ENCODE results near the gene INAVA. TPM values are rescaled to one million over a fixed set of nuclear protein-coding genes. Genes with fewer than 3 reads are reported as not detected.
"Not testable (repeated sequence)": the region's sequence is repeated elsewhere in the genome, so short reads cannot be mapped to it uniquely, and the experiment has no call there.

The INAVA gene
- total and polyA plus RNA-seq, 12 donors: 0.03 to 0.46 (median 0.22) TPM; not detected in 6

GRCh38 chr1:200923601-200924000, 28.9 kb downstream of the INAVA start:
- TF ChIP-seq POLR2A (IDR thresholded peaks at IDR 0.05): no peak
- no peak for TF ChIP-seq CTCF (IDR thresholded peaks at IDR 0.05)
- WGBS, 4 donors: 41 to 68% (median 46%) methylated on average over 1 of the region's 1 CpG

GRCh38 chr1:200925831-200926230, 31.1 kb downstream of the INAVA start:
- H3K27me3 ChIP-seq: no peaks in the 10 kb centered on the region
- no peak overlapping the region for H3K27ac ChIP-seq
- H3K4me1 ChIP-seq (replicated peaks in 1 of 2): no peaks in the 10 kb centered on the region
- TF ChIP-seq POLR2A (IDR thresholded peaks at IDR 0.05) (no peak), CTCF (IDR thresholded peaks at IDR 0.05) (no peak)
- H3K4me3 ChIP-seq: no peak overlapping the region
- 62 to 82% (median 73%) methylated on average over 4 of the region's 4 CpGs for WGBS, 4 donors
- intact Hi-C loops (cut with DNase I): no loop called here
- H3K9me3 ChIP-seq (replicated peaks in 1 of 3): no peaks in the 10 kb centered on the region
- no peak for DNase-seq
- no peaks in the 10 kb centered on the region for H3K36me3 ChIP-seq (replicated peaks in 1 of 2)

More at GRCh38 chr1:200923601-200924000, 28.9 kb downstream of the INAVA start:
- intact Hi-C loops (cut with DNase I): no loop called here
- DNase-seq: no peak
- Histone ChIP-seq H3K4me3 (no peak overlapping the region), H3K36me3 (replicated peaks in 1 of 2) (no peaks in the 10 kb centered on the region), H3K27me3 (no peaks in the 10 kb centered on the region), H3K9me3 (replicated peaks in 1 of 3) (no peaks in the 10 kb centered on the region), H3K4me1 (replicated peaks in 1 of 2) (no peaks in the 10 kb centered on the region), H3K27ac (no peak overlapping the region)

- Histone ChIP-seq H3K27me3 (no peaks in the 10 kb centered on the region), H3K36me3 (replicated peaks in 1 of 2) (no peaks in the 10 kb centered on the region), H3K4me1 (replicated peaks in 1 of 2) (no peaks in the 10 kb centered on the region), H3K9me3 (replicated peaks in 1 of 3) (no peaks in the 10 kb centered on the region), H3K4me3 (no peak overlapping the region), H3K27ac (no peak overlapping the region)
- DNase-seq: peak in 1 of 7 donors; percentile 11
- TF ChIP-seq CTCF (IDR thresholded peaks at IDR 0.05) (no peak), POLR2A (IDR thresholded peaks at IDR 0.05) (no peak)
- 80 to 88% (median 85%) methylated on average over 4 of the region's 4 CpGs for WGBS, 4 donors
- intact Hi-C loops (cut with DNase I): no loop called here
Measured at GRCh38 chr1:200929530-200930278, 35.0 kb downstream of the INAVA start.

GRCh38 chr1:200930285-200930684, 35.6 kb downstream of the INAVA start:
- H3K9me3 ChIP-seq (replicated peaks in 1 of 3); H3K27me3 ChIP-seq; H3K27ac ChIP-seq; intact Hi-C loops (cut with DNase I); H3K4me3 ChIP-seq; H3K4me1 ChIP-seq (replicated peaks in 1 of 2); H3K36me3 ChIP-seq (replicated peaks in 1 of 2): not testable (repeated sequence)
- peak in 1 of 7 donors; percentile 14 for DNase-seq
- 77 to 85% (median 80%) methylated on average over 8 of the region's 8 CpGs for WGBS, 4 donors

GRCh38 chr1:200931776-200932175, 37.1 kb downstream of the INAVA start:
- TF ChIP-seq POLR2A (IDR thresholded peaks at IDR 0.05): no peak
- TF ChIP-seq CTCF (IDR thresholded peaks at IDR 0.05): no peak
- H3K36me3 ChIP-seq (replicated peaks in 1 of 2): no peaks in the 10 kb centered on the region
- no peak overlapping the region for H3K27ac ChIP-seq
- no peaks in the 10 kb centered on the region for H3K9me3 ChIP-seq (replicated peaks in 1 of 3)
- no peak overlapping the region for H3K4me3 ChIP-seq
- intact Hi-C loops (cut with DNase I): no loop called here
- 72 to 94% (median 84%) methylated on average over 2 of the region's 2 CpGs for WGBS, 4 donors
- peak in 1 of 7 donors; percentile 14 for DNase-seq
- no peaks in the 10 kb centered on the region for H3K27me3 ChIP-seq
- no peaks in the 10 kb centered on the region for H3K4me1 ChIP-seq (replicated peaks in 1 of 2)

Data from adrenal gland (tissue), 12 donors.